Lower lobe of right lung (tissue), 2 donors: ENCODE measurements around the gene ATP13A4. TPM values are rescaled to one million over a fixed set of nuclear protein-coding genes. Genes with fewer than 3 reads are reported as not detected.

Experiments used
- ATAC-seq, 2 donors: fragments of 200-7000 bp; cut with Tn5 transposase; one replicate each; pipeline ENCODE4 v1.9.1; 2020 to 2022; ENCODE audit warnings: mild to moderate bottlenecking in 2 of 2, moderate library complexity in 2 of 2
- DNase-seq: peaks from one replicate; pipeline ENCODE4 v3.0.0-alpha.2; 2020
- H3K27ac ChIP-seq: fragments of 200-600 bp; one replicate; pipeline ENCODE4 v1.8.0; 2022
- H3K27me3 ChIP-seq: fragments of 200-600 bp; one replicate; pipeline ENCODE4 v1.8.0; 2022; ENCODE audit warnings: low read depth
- H3K36me3 ChIP-seq: fragments of 200-600 bp; one replicate; pipeline ENCODE4 v1.8.0; 2022; ENCODE audit warnings: mild to moderate bottlenecking
- H3K4me1 ChIP-seq: fragments of 200-600 bp; one replicate; pipeline ENCODE4 v1.8.0; 2022
- H3K4me3 ChIP-seq: fragments of 200-600 bp; one replicate; pipeline ENCODE4 v1.8.0; 2022; ENCODE audit warnings: mild to moderate bottlenecking
- H3K9me3 ChIP-seq: fragments of 200-600 bp; one replicate; pipeline ENCODE4 v1.8.0; 2022
- intact Hi-C: fragments of 100-400 bp; cut with DNase I; formaldehyde crosslinking; loops from one replicate; pipeline ENCODE4 v1.11.0; 2022
- total RNA-seq: library from RNA; stranded (reverse); fragmentation: NEBNext Ultra II Directional; extraction: Animal tissue kit (Norgen Biotek cat#: 25700); gene quantifications from one replicate; pipeline ENCODE4 v1.2.1, GENCODE V29; 2021
- TF ChIP-seq, protein P1 (sequence below): fragments of 200-600 bp; IDR thresholded peaks from one replicate; pipeline ENCODE4 v1.8.0; 2022; ENCODE audit warnings: antibody characterized with exemption, mild to moderate bottlenecking
- donor health status: DM: no; HTN: yes; CAD: no; lungs with severe emphysema.

The ATP13A4 gene
- total RNA-seq, 1 donor from 2014 or later, result 188 TPM

DNA sequence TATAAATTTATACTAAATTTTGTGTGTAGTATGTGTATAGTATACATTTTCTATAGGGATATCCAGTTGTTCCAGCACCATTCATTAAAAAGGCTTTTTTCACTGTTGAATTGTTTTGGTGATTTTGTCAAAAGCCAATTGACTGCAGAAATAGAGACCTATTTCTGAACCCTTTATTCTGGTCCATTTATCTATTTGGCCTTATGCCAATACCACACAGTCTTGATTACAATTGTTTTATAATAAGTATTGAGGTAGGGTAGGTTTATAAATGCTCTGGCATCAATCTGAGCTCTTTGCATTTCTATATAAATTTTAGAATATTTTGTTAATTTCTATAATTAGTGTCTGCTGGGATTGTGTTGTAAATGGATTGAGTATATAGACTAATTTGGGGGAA is 31.8 kb upstream of the ATP13A4 start:
- Histone ChIP-seq H3K27ac (no peak overlapping the region), H3K9me3 (no peaks in the 10 kb centered on the region), H3K27me3 (no peaks in the 10 kb centered on the region), H3K36me3 (no peaks in the 10 kb centered on the region), H3K4me1 (no peaks in the 10 kb centered on the region), H3K4me3 (no peak overlapping the region)
- TF ChIP-seq, protein P1, sequence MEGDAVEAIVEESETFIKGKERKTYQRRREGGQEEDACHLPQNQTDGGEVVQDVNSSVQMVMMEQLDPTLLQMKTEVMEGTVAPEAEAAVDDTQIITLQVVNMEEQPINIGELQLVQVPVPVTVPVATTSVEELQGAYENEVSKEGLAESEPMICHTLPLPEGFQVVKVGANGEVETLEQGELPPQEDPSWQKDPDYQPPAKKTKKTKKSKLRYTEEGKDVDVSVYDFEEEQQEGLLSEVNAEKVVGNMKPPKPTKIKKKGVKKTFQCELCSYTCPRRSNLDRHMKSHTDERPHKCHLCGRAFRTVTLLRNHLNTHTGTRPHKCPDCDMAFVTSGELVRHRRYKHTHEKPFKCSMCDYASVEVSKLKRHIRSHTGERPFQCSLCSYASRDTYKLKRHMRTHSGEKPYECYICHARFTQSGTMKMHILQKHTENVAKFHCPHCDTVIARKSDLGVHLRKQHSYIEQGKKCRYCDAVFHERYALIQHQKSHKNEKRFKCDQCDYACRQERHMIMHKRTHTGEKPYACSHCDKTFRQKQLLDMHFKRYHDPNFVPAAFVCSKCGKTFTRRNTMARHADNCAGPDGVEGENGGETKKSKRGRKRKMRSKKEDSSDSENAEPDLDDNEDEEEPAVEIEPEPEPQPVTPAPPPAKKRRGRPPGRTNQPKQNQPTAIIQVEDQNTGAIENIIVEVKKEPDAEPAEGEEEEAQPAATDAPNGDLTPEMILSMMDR, result no peak
- DNase-seq, result no peak
- no peak for ATAC-seq
- intact Hi-C loops, result no loop called here

DNA sequence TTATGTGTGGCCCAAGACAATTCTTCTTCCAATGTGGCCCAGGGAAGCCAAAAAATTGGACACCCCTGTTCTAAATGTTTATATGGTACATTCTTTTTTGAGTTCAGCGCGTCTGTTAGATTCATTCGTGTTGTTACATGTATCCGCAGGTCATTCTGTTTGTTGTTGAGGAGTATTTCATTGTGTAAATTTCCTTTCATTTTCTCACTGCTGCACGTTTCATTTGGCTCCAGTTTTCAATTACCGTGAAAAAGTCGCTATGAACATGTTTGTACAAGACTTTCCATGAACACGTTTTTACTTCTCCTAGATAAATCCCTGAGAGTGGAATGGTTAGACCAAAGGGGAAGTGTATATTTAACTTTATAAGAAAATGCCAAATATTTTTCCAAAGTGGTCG is 30.8 kb upstream of the ATP13A4 start:
- TF ChIP-seq, protein P1, result no peak
- H3K9me3 ChIP-seq, result no peaks in the 10 kb centered on the region
- no peak for DNase-seq
- H3K4me1 ChIP-seq, result no peaks in the 10 kb centered on the region
- intact Hi-C loops, result no loop called here
- H3K36me3 ChIP-seq, result no peaks in the 10 kb centered on the region
- H3K27me3 ChIP-seq, result no peaks in the 10 kb centered on the region
- ATAC-seq, result no peak
- no peak overlapping the region for H3K4me3 ChIP-seq
- no peak overlapping the region for H3K27ac ChIP-seq

DNA sequence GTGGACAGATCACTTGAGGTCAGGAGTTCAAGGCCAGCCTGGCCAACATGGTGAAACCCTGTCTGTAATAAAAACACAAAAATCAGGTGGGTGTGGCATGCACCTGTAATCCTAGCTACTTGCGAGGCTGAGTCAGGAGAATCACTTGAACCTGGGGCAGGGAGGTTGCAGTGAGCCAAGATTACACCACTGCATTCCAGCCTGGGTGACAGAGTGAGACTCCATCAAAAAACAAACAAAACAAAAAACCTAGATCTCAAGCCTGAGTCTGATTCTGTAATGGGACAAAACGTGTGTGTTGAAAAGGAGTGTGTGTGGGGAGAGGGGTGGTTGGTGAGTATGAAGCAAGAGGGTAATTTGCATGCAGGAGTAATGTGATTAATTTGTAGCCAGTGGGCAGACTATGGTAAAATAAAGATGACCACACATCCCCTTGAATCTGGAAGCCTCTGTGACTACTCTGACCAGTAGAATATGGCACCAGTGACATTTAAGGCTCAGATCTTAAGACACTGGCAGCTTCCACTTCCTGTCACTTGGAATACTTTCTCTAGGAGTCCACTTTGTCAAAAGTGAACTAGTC is 19.9 kb upstream of the ATP13A4 start:
- Histone ChIP-seq H3K27me3 (no peaks in the 10 kb centered on the region), H3K9me3 (no peaks in the 10 kb centered on the region), H3K4me3 (no peak overlapping the region), H3K27ac (no peak overlapping the region), H3K36me3 (no peaks in the 10 kb centered on the region), H3K4me1 (no peaks in the 10 kb centered on the region)
- intact Hi-C loops, result no loop called here
- TF ChIP-seq, protein P1, result no peak
- DNase-seq, result no peak
- ATAC-seq, result peak; percentile 42 to 64

DNA sequence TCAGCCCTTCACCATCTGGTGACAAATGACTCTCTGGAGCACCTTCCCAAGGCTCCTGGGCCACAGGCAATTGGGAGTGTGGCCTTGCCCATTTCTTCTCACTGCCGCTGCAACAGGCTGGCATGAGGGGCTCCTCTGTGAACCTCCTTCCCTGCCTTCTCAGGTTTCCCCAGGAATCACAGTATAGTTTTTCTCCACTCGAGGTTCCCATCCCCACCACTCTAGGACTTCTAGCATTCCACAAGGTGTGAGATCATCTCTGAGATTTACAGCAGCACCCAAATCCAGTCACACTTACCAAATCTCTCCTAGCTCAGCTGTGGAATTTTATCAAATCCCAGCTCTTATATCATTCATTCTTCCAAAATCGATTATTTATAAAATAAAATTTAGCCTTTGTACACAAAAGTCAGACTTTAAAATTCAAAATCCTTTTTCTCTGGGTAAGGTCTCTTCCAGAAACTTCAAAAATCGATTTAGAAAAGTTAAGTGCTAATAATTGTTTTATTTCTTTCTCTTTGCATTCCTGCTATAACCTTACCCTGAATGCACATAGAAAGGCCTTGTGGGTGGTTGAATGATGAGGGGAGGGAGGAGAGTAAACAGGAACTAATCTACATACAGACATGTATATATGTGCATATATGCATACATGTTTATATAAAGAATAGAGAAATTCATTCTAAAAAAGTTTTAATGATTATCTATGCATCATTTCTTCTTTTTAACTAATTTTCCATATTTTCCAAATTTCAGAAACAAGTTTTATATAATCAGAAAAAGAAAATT is 18.9 kb upstream of the ATP13A4 start:
- TF ChIP-seq, protein P1, result no peak
- H3K9me3 ChIP-seq, result no peaks in the 10 kb centered on the region
- no peaks in the 10 kb centered on the region for H3K4me1 ChIP-seq
- H3K4me3 ChIP-seq, result no peak overlapping the region
- no peak for DNase-seq
- no peaks in the 10 kb centered on the region for H3K27me3 ChIP-seq
- peak; percentile 33 to 55 for ATAC-seq
- H3K36me3 ChIP-seq, result no peaks in the 10 kb centered on the region
- intact Hi-C loops, result no loop called here
- H3K27ac ChIP-seq, result no peak overlapping the region

DNA sequence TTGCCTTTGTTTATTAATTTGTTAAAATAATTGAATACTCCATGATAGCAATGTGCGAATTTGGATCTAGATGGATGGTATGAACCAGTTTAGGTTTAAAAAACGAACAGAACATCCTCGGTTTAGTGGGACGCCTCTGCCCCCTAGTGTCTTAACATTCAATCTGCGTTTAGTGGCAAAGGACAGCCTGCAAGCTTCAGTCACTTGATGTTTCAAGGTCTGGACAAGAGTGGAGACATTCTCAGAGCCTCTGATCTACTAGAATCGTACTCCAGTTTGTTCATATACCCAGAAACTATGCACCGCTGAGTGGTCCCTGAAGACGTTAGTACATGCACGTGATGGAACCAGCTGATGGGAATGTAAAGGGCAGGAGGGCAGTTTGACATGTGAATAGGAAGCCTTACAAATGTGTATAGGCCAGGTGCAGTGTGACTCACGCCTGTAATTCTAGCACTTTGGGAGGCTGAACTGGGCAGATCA is 17.8 kb upstream of the ATP13A4 start:
- TF ChIP-seq, protein P1, result peak; percentile 71
- no peaks in the 10 kb centered on the region for H3K27me3 ChIP-seq
- ATAC-seq (peak; percentile 85 to 90), DNase-seq (no peak)
- no peaks in the 10 kb centered on the region for H3K36me3 ChIP-seq
- H3K27ac ChIP-seq, result no peak overlapping the region
- intact Hi-C loops, result no loop called here
- no peak overlapping the region for H3K4me3 ChIP-seq
- H3K4me1 ChIP-seq, result no peaks in the 10 kb centered on the region
- H3K9me3 ChIP-seq, result no peaks in the 10 kb centered on the region
